OCI-LY7 (cell line): ENCODE measurements around the gene DOK7. TPM values are rescaled to one million over a fixed set of nuclear protein-coding genes. Genes with fewer than 3 reads are reported as not detected.

Source experiments
- BruUV-seq: library from RNA; stranded (reverse); fragments of 400-500 nt; replicated peaks from 2 replicates; lab custom pipeline; 2021; lab: Mats Ljungman, UMichigan
- CTCF ChIA-PET: fragments of 300-600 bp; sonication (Branson Sonifier 250); formaldehyde crosslinking; loops from one replicate; lab custom pipeline; 2022; ENCODE audit warnings: antibody characterized with exemption; ENCODE audit not compliant: unreplicated experiment; lab: Charles Lee
- POLR2A ChIA-PET: fragments of 300-600 bp; sonication (Branson Sonifier 250); formaldehyde crosslinking; loops from one replicate; lab custom pipeline; 2022; ENCODE audit warnings: antibody characterized with exemption; lab: Charles Lee
- DNase-seq: peaks from one replicate; pipeline ENCODE4 v3.0.0-alpha.2; 2015; ENCODE audit warnings: low spot score
- H2AFZ ChIP-seq: fragments of 200-600 bp; sonication (generic), shearing (Covaris generic); 2 replicates; pipeline ENCODE4 v1.6.1; 2014; ENCODE audit warnings: mild to moderate bottlenecking, antibody characterized with exemption, low read length, moderate library complexity
- H3K27ac ChIP-seq: fragments of 200-600 bp; sonication (generic); 2 replicates; pipeline ENCODE4 v1.5.1; 2014; ENCODE audit warnings: mixed run types, low read depth, mild to moderate bottlenecking, moderate library complexity, low read length, inconsistent platforms; ENCODE audit not compliant: poor library complexity, severe bottlenecking
- H3K36me3 ChIP-seq: fragments of 200-600 bp; sonication (generic); 2 replicates; pipeline ENCODE4 v1.6.1; 2014; ENCODE audit warnings: mild to moderate bottlenecking, antibody characterized with exemption, low read length, moderate library complexity, mixed read lengths; ENCODE audit not compliant: insufficient read depth
- H3K4me1 ChIP-seq: fragments of 200-600 bp; sonication (generic); 2 replicates; pipeline ENCODE4 v1.5.1; 2014; ENCODE audit warnings: mild to moderate bottlenecking, low read length; ENCODE audit not compliant: insufficient read depth, poor library complexity, severe bottlenecking
- H3K4me2 ChIP-seq: fragments of 200-600 bp; sonication (generic); 2 replicates; pipeline ENCODE4 v1.6.1; 2014; ENCODE audit warnings: mild to moderate bottlenecking, low read length
- H3K4me3 ChIP-seq: fragments of 200-600 bp; sonication (generic); 2 replicates; pipeline ENCODE4 v1.5.1; 2014; ENCODE audit warnings: mild to moderate bottlenecking, low read depth, low read length; ENCODE audit not compliant: poor library complexity, severe bottlenecking
- H3K79me2 ChIP-seq: fragments of 200-600 bp; sonication (generic); 2 replicates; pipeline ENCODE4 v1.6.1; 2016; ENCODE audit warnings: low read depth, mild to moderate bottlenecking, low read length, moderate library complexity, mixed read lengths; ENCODE audit not compliant: insufficient read depth
- H3K9me2 ChIP-seq: fragments of 200-600 bp; sonication (generic); 2 replicates; pipeline ENCODE4 v1.6.1; 2016; ENCODE audit warnings: mild to moderate bottlenecking, low read length, mixed read lengths; ENCODE audit not compliant: insufficient read depth
- H3K9me3 ChIP-seq: fragments of 200-600 bp; sonication (generic); 2 replicates; pipeline ENCODE4 v1.6.1; 2014; ENCODE audit warnings: mild to moderate bottlenecking, mixed run types, low read length, mixed read lengths
- H4K20me1 ChIP-seq: fragments of 200-600 bp; sonication (generic); 2 replicates; pipeline ENCODE4 v1.6.1; 2014; ENCODE audit warnings: mild to moderate bottlenecking, antibody characterized with exemption, low read length, moderate library complexity, mixed read lengths; ENCODE audit not compliant: insufficient read depth
- EZH2phosphoT487 ChIP-seq: fragments of 200-600 bp; sonication (generic); IDR thresholded peaks from 2 replicates; pipeline ENCODE4 v1.6.1; 2018; ENCODE audit warnings: low read depth, borderline replicate concordance, mild to moderate bottlenecking, mixed run types, antibody characterized with exemption, low read length, moderate library complexity, mixed read lengths
- intact Hi-C: fragments of 100-400 bp; cut with micrococcal nuclease; formaldehyde crosslinking; loops from one replicate; pipeline ENCODE4 v1.10.0; 2022; ENCODE audit not compliant: unreplicated experiment
- total RNA-seq, 2 experiments: library from RNA; depleted of rRNA in 1 of 2; stranded (reverse); fragments of >200 nt in 1 of 2; shearing (Covaris generic) in 1 of 2; gene quantifications; 2 replicates each; pipeline ENCODE4 v1.2.3, GENCODE V29; 2014 to 2022
- TF ChIP-seq, protein P1 (sequence below): fragments of 200-600 bp; sonication (generic); conservative IDR thresholded peaks from 2 replicates; pipeline ENCODE4 v1.5.1; 2014; ENCODE audit warnings: mild to moderate bottlenecking, antibody characterized with exemption, low read length, moderate library complexity, mixed read lengths

The DOK7 gene
- total RNA-seq, 2 experiments from 2014 or later, result 1.5 TPM; not detected in 1

DNA sequence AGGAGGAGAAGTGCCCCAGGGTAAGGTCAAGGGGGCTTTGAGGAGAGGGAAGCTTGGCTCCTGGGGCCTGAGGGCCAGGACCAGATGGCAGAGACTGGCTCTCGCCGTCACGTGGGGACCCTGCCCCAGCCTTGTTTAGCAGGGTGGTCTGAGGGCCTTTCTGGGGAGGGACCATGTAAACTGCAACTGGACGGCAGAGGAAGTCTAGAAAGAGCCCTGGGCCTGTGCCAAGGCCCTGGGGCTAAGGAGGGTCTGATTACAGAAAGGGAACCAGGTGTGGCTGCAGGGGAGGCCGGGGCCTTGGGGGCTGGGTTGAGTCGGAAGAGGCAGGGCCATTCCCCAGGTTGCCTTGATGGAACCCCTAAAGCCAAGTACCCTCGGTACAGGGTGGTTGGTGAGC is 23.1 kb upstream of the DOK7 start:
- no peaks in the 10 kb centered on the region for H3K4me1 ChIP-seq
- TF ChIP-seq, protein P1, sequence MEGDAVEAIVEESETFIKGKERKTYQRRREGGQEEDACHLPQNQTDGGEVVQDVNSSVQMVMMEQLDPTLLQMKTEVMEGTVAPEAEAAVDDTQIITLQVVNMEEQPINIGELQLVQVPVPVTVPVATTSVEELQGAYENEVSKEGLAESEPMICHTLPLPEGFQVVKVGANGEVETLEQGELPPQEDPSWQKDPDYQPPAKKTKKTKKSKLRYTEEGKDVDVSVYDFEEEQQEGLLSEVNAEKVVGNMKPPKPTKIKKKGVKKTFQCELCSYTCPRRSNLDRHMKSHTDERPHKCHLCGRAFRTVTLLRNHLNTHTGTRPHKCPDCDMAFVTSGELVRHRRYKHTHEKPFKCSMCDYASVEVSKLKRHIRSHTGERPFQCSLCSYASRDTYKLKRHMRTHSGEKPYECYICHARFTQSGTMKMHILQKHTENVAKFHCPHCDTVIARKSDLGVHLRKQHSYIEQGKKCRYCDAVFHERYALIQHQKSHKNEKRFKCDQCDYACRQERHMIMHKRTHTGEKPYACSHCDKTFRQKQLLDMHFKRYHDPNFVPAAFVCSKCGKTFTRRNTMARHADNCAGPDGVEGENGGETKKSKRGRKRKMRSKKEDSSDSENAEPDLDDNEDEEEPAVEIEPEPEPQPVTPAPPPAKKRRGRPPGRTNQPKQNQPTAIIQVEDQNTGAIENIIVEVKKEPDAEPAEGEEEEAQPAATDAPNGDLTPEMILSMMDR, result no peak
- no peak for TF ChIP-seq EZH2phosphoT487
- no peaks in the 10 kb centered on the region for H4K20me1 ChIP-seq
- ChIA-PET CTCF (no interaction called here), POLR2A (no interaction called here)
- no peak overlapping the region for H3K4me3 ChIP-seq
- no peaks in the 10 kb centered on the region for H3K36me3 ChIP-seq
- BruUV-seq, result no TSS peak
- intact Hi-C loops, result no loop called here
- no peaks in the 10 kb centered on the region for H3K9me2 ChIP-seq
- no peak for DNase-seq
- no peak overlapping the region for H2AFZ ChIP-seq
- no peaks in the 10 kb centered on the region for H3K79me2 ChIP-seq
- no peak overlapping the region for H3K4me2 ChIP-seq
- H3K9me3 ChIP-seq, result no peaks in the 10 kb centered on the region
- no peak overlapping the region for H3K27ac ChIP-seq

DNA sequence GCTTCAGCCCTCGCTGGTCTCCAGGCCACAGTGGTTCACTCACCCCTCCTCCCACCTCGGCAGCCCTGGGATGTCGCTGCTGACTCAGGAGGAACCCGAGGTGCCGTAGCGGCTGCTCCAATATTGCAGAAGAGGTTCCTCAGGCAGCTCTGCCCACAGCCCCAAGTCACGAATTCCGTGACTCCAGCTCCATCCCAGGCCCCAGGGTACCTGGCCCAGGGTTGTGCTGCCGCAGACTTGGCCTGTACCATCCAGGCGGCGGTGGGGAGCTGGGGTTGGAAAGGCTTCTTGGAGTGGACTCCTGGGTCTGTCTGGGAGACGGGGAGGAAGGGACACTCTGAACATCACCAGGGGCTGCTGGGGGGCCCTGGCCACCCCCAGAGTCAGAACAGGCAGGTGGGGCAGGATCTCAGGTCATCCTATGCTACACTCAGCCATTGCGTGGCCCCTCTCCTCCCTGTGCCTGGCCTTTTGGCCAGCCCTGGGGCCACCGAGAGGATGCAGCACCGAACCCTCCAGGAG is 22.1 kb upstream of the DOK7 start:
- BruUV-seq, result no TSS peak
- no peaks in the 10 kb centered on the region for H3K9me2 ChIP-seq
- no peak for DNase-seq
- no peak overlapping the region for H3K27ac ChIP-seq
- TF ChIP-seq EZH2phosphoT487, result no peak
- TF ChIP-seq, protein P1, result no peak
- no peak overlapping the region for H3K4me2 ChIP-seq
- H3K4me3 ChIP-seq, result no peak overlapping the region
- intact Hi-C loops, result no loop called here
- POLR2A ChIA-PET, result interaction anchor here (0.6 kb wide), 1 partner anchor 746 kb away, joined by 3 read pairs; no protein-coding TSS in a partner anchor
- no peak overlapping the region for H2AFZ ChIP-seq
- no peaks in the 10 kb centered on the region for H3K4me1 ChIP-seq
- no peaks in the 10 kb centered on the region for H3K9me3 ChIP-seq
- CTCF ChIA-PET, result no interaction called here
- H3K79me2 ChIP-seq, result no peaks in the 10 kb centered on the region
- no peaks in the 10 kb centered on the region for H4K20me1 ChIP-seq
- no peaks in the 10 kb centered on the region for H3K36me3 ChIP-seq

DNA sequence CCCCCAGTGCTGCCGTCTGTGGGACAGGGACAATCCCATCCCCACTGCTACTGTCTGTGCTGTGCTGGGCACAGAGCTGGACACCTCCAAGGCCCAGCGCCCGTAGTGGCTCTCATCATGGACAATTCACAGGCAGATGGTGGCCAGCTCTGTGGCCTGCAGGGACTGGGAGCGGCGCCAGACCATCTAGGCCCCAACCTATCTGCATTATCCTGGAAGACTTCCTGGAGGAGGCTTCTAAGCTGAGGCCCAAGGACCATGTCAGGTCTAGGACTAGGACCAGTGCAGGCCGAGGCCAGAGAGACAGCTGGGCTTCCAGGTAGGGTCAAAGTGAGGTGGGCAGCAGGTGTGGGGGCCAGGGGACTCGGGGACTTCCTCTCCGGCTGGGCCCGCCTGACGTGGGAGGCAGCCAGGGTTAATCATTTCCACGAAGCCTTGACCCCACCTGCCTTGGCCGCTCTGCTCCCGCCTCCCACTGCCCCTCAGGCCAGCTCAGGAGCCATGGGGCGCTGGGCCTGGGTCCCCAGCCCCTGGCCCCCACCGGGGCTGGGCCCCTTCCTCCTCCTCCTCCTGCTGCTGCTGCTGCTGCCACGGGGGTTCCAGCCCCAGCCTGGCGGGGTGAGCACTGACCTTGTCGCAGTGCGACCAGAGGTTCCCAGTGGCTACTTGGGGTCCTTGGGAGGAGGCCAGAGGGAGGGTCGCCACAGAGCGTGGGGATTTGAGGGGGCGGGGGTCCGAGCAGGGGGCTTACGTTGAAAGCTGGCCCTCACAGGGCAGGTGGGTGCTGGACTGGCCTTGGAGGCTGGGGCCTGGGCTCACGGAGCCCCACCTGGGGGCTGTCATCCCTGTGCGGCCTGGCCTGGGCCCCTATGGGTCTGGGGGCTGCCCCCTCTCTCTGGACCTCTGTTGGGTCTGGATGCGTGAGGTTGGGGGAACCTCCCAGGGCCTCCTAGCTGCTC is 21.3 kb upstream of the DOK7 start, which contains the start of gene HGFAC:
Gene HGFAC, plus strand, starts transcription at position 468 of the 959 bp plus-strand sequence. Its CDS starts 34 bp downstream, at position 502.
- Histone ChIP-seq H4K20me1 (no peaks in the 10 kb centered on the region), H3K9me3 (no peaks in the 10 kb centered on the region), H3K36me3 (no peaks in the 10 kb centered on the region), H3K4me3 (no peak within 1 kb of the TSS), H3K9me2 (no peaks in the 10 kb centered on the region), H3K4me1 (no peaks in the 10 kb centered on the region), H2AFZ (no peak within 1 kb of the TSS), H3K4me2 (no peak within 1 kb of the TSS), H3K79me2 (no peaks in the 10 kb centered on the region), H3K27ac (no peak within 1 kb of the TSS)
- no peak for DNase-seq
- no TSS peak for BruUV-seq
- ChIA-PET CTCF (no interaction called here), POLR2A (no interaction called here)
- TF ChIP-seq, protein P1, result no peak
- no peak for TF ChIP-seq EZH2phosphoT487
- intact Hi-C loops, result loop anchor here (2.0 kb wide), 3 partner anchors 247 to 395 kb away; no protein-coding TSS in a partner anchor
